Ishikawa (cell line): ENCODE results near the gene CBY3.

Experiments
- CEBPB ChIP-seq: IDR thresholded peaks from 2 replicates; pipeline ENCODE4 v1.6.1; 2012
- CREB1 ChIP-seq: IDR thresholded peaks from 2 replicates; pipeline ENCODE4 v1.6.1; 2012; ENCODE audit warnings: low read depth
- EGR1 ChIP-seq: IDR thresholded peaks from 2 replicates; pipeline ENCODE4 v1.6.1; 2012
- EP300 ChIP-seq: IDR thresholded peaks from 2 replicates; pipeline ENCODE4 v1.6.1; 2012; ENCODE audit warnings: borderline replicate concordance
- FOXM1 ChIP-seq: IDR thresholded peaks from 2 replicates; pipeline ENCODE4 v1.6.1; 2012; ENCODE audit warnings: low read depth, borderline replicate concordance
- MAX ChIP-seq: IDR thresholded peaks from 2 replicates; pipeline ENCODE4 v1.6.1; 2012
- NFIC ChIP-seq: IDR thresholded peaks from 2 replicates; pipeline ENCODE4 v1.6.1; 2012
- RAD21 ChIP-seq: IDR thresholded peaks from 2 replicates; pipeline ENCODE4 v1.6.1; 2012; ENCODE audit warnings: low read depth
- REST ChIP-seq: IDR thresholded peaks from 2 replicates; pipeline ENCODE4 v1.6.1; 2012; ENCODE audit warnings: low read depth, mild to moderate bottlenecking
- TAF1 ChIP-seq: IDR thresholded peaks from 2 replicates; pipeline ENCODE4 v1.6.1; 2012; ENCODE audit warnings: low read depth, mild to moderate bottlenecking
- TCF12 ChIP-seq: IDR thresholded peaks from 2 replicates; pipeline ENCODE4 v1.6.1; 2012; ENCODE audit warnings: low read depth
- TEAD4 ChIP-seq: IDR thresholded peaks from 2 replicates; pipeline ENCODE4 v1.6.1; 2012
- USF1 ChIP-seq: IDR thresholded peaks from 2 replicates; pipeline ENCODE4 v1.6.1; 2012
- YY1 ChIP-seq: IDR thresholded peaks from 2 replicates; pipeline ENCODE4 v1.6.1; 2012; ENCODE audit warnings: low read depth
- ZBTB7A ChIP-seq: IDR thresholded peaks from 2 replicates; pipeline ENCODE4 v1.6.1; 2012; ENCODE audit warnings: low read depth

CBY3 gene

GRCh38 chr5:179727106-179727505, 46.3 kb upstream of the CBY3 start:
- TF ChIP-seq TCF12 (no peak), ZBTB7A (no peak), USF1 (no peak), TAF1 (no peak), EGR1 (no peak), CEBPB (no peak), CREB1 (no peak), YY1 (no peak), EP300 (no peak)

- no peak for TF ChIP-seq USF1
- TF ChIP-seq CREB1: no peak
- no peak for TF ChIP-seq MAX
- TF ChIP-seq YY1: no peak
- no peak for TF ChIP-seq ZBTB7A
- TF ChIP-seq RAD21: no peak
- TF ChIP-seq TEAD4: no peak
- no peak for TF ChIP-seq FOXM1
- no peak for TF ChIP-seq REST
- no peak for TF ChIP-seq TCF12
- TF ChIP-seq EGR1: no peak
- no peak for TF ChIP-seq TAF1
- TF ChIP-seq CEBPB: no peak
- no peak for TF ChIP-seq EP300
- TF ChIP-seq NFIC: no peak
Measured at GRCh38 chr5:179724163-179724562, 43.3 kb upstream of the CBY3 start.

- TF ChIP-seq USF1 (no peak), REST (no peak), EP300 (no peak), TCF12 (no peak), RAD21 (no peak), CREB1 (no peak), EGR1 (no peak), ZBTB7A (no peak)
Measured at GRCh38 chr5:179720222-179720621, 39.4 kb upstream of the CBY3 start.

GRCh38 chr5:179716286-179716685, 35.5 kb upstream of the CBY3 start:
- TF ChIP-seq USF1 (no peak), ZBTB7A (no peak), NFIC (no peak), YY1 (no peak), EGR1 (no peak), TCF12 (no peak), CEBPB (no peak), TEAD4 (no peak), TAF1 (no peak), CREB1 (no peak), FOXM1 (no peak), MAX (no peak), RAD21 (no peak), REST (no peak), EP300 (no peak)
